Measurements from ENCODE around the gene RBP3. TPM values are rescaled to one million over a fixed set of nuclear protein-coding genes. Genes with fewer than 3 reads are reported as not detected.

RBP3 gene
- not detected in 2 replicates for total RNA-seq (2014; rRNA removed; shearing (Covaris generic); ENCODE audit: low replicate concordance)

DNA sequence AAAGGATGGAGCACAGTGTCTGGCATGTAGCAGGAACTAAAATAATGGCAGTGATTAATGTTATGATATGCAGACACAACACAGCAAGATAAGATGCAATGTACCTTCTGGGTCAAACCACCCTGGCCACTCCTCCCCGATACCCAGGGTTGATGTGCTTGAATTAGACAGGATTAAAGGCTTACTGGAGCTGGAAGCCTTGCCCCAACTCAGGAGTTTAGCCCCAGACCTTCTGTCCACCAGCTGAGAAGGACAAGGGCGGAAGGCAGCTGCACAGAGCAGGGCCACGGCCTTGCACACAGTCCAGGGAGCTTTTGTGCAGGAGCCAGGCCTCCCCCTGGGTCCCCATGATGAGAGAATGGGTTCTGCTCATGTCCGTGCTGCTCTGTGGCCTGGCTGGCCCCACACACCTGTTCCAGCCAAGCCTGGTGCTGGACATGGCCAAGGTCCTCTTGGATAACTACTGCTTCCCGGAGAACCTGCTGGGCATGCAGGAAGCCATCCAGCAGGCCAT is at the start of gene RBP3:
RBP3 (plus strand) TSS at position 226 of the 514 bp plus-strand sequence; CDS start at position 348, 122 bp downstream.
- DNase-seq = no peak
- Histone ChIP-seq H3K27me3 (no peaks in the 10 kb centered on the region), H3K36me3 (no peaks in the 10 kb centered on the region), H3K9me3 (no peaks in the 10 kb centered on the region), H3K4me3 (no peak within 1 kb of the TSS)

- DNase-seq = no peak
- H3K27me3 ChIP-seq = 0 out of 2 replicates have a peak, but pooled peaks cover 3% of the 10 kb centered on the region
- H3K4me3 ChIP-seq = no peak overlapping the region
These were observed 49.4 kb upstream of the RBP3 start for GRCh38 chr10:47298715-47299114.

DNA sequence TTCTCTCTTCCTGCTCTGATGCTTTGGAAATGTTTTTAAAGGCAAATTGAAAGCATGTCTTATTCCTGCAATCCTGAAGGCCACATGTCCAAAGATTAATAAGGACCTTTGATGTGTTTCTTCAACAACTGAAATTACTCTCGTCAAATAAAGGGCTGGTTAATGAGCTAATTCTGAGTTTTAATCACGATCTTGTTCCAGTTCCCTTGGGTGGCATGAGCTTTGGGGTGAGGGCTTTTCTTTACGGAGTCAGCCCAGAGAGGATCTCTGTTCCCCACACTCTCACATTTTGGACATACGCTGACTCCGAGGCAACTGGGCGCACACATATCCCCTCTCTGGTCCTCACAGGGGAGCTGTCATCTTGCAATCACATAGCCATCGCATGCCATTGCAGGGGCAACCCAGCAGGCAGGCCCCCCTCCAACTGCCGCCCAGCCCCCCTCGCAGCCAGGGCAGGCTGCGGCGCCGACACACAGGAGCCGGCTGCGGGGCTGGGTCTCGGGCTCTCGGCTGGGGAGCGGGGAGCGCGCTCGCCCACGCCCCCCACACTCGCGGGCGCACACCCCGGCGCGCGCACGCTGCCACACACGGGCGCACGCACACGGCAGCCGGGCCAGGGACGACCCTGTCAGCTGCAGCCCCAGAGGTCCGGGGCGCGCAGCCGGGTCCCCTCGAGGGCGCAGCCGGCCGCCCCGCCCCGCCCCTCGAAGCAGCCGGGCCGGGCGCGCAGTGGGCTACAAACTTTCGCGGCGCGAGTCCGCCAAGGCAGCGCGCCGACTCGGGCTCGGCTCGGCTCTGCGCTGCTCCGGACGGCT is 48.3 kb upstream of the RBP3 start, which contains the start of gene GDF10:
GDF10 (plus strand) TSS at position 587 of the 818 bp plus-strand sequence. CDS start 455 bp downstream, outside the sequence.
- H3K4me3 ChIP-seq = peak within 1 kb of the TSS; percentile 33
- no peak for DNase-seq
- H3K36me3 ChIP-seq = no peaks in the 10 kb centered on the region
- H3K9me3 ChIP-seq = no peaks in the 10 kb centered on the region
- 0 out of 2 replicates have a peak, but pooled peaks cover 3% of the 10 kb centered on the region for H3K27me3 ChIP-seq

More at GRCh38 chr10:47298715-47299114, 49.4 kb upstream of the RBP3 start:
- Histone ChIP-seq H3K36me3 (no peaks in the 10 kb centered on the region), H3K9me3 (no peaks in the 10 kb centered on the region)

DNA sequence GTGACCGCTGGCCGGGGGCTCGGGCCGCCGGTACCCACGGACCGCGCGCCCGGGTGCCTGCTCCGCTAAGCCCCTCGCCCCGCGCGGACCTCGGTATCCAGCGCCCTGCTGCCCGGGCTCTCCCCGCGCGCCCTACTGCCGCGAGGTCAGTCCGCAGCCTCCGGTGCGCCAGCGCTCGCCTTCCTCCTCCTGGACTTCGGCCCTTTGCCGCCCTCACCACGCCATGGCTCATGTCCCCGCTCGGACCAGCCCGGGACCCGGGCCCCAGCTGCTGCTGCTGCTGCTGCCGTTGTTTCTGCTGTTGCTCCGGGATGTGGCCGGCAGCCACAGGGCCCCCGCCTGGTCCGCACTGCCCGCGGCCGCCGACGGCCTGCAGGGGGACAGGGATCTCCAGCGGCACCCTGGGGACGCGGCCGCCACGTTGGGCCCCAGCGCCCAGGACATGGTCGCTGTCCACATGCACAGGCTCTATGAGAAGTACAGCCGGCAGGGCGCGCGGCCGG is 47.7 kb upstream of the RBP3 start:
- DNase-seq = peak; percentile 16
- Histone ChIP-seq H3K36me3 (no peaks in the 10 kb centered on the region), H3K9me3 (no peaks in the 10 kb centered on the region), H3K27me3 (0 out of 2 replicates have a peak, but pooled peaks cover 3% of the 10 kb centered on the region), H3K4me3 (peak overlapping the region; percentile 33)

GRCh38 chr10:47301833-47302232 is 46.3 kb upstream of the RBP3 start:
- DNase-seq = no peak
- no peaks in the 10 kb centered on the region for H3K9me3 ChIP-seq
- no peak overlapping the region for H3K4me3 ChIP-seq
- no peaks in the 10 kb centered on the region for H3K36me3 ChIP-seq
- 0 out of 2 replicates have a peak, but pooled peaks cover 3% of the 10 kb centered on the region for H3K27me3 ChIP-seq

DNA sequence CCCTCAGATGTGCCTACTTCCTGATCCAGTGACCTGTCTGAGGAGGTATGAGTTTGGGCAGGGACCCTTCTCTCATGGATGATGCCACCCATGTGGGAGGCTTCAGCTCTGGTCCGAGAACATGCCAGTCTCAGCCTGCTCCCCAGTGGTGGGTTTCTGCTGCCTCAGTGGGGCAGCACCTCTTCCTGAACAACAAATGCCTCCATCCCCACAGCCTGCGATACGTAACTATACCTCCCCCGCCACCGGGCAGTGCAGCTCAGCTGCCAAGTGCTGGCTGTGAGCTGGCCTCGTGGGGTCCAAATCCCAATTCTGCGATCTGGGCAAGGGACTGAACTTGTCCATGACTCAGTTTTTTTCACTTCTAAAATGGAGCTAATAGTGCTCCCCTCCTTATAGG is 45.1 kb upstream of the RBP3 start:
- no peaks in the 10 kb centered on the region for H3K9me3 ChIP-seq
- no peak for DNase-seq
- 0 out of 2 replicates have a peak, but pooled peaks cover 3% of the 10 kb centered on the region for H3K27me3 ChIP-seq
- H3K36me3 ChIP-seq = no peaks in the 10 kb centered on the region
- no peak overlapping the region for H3K4me3 ChIP-seq

DNA sequence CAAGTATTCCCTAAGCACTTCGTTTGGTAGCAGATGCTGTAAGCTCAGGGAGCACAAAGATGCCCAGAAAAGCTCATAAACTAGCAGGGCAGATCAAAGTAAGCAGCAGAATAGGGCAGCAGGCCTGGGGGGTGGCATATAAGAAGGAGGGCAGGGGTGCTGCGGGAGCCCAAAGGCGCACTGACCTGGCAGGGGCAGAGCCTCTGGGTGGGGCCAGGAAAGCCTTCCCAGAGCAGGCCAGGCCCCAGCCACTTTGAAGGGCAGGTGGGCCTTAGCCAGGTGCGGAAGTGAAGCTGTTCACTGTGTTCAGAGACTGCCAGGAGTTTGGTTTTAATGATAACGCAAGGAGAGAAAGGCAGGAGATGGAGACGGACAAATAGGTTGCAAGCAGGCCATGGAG is 44.3 kb upstream of the RBP3 start:
- H3K4me3 ChIP-seq = no peak overlapping the region
- H3K27me3 ChIP-seq = no peaks in the 10 kb centered on the region
- H3K9me3 ChIP-seq = no peaks in the 10 kb centered on the region
- no peaks in the 10 kb centered on the region for H3K36me3 ChIP-seq
- no peak for DNase-seq

DNA sequence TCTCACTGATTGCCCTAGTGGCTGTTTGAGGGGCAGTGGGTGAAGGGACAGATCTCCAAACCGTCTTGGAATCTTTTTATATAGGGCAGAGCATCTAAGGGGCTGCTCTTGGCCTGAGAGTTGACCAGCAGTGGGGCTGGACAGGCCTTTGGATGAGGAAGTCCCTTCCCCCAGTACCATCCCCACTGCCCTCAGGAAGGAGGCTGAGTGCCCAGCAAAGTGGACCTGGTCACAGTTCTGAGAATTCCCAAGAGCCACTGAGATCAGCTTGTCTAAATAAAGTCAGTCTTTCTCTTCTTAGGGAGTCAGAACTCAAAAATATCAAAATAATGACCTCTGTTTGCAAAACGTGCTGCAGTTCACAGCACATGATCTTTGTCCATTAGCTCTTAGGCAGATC is 42.6 kb upstream of the RBP3 start:
- Histone ChIP-seq H3K4me3 (no peak overlapping the region), H3K9me3 (no peaks in the 10 kb centered on the region), H3K27me3 (no peaks in the 10 kb centered on the region), H3K36me3 (no peaks in the 10 kb centered on the region)
- DNase-seq = no peak

GRCh38 chr10:47306387-47307210 is 41.6 kb upstream of the RBP3 start:
- no peak for DNase-seq
- no peak overlapping the region for H3K4me3 ChIP-seq
- no peaks in the 10 kb centered on the region for H3K36me3 ChIP-seq
- H3K9me3 ChIP-seq = no peaks in the 10 kb centered on the region
- H3K27me3 ChIP-seq = no peaks in the 10 kb centered on the region

GRCh38 chr10:47307381-47307780 is 40.8 kb upstream of the RBP3 start:
- Histone ChIP-seq H3K27me3 (no peaks in the 10 kb centered on the region), H3K4me3 (no peak overlapping the region), H3K36me3 (no peaks in the 10 kb centered on the region), H3K9me3 (no peaks in the 10 kb centered on the region)
- no peak for DNase-seq

DNA sequence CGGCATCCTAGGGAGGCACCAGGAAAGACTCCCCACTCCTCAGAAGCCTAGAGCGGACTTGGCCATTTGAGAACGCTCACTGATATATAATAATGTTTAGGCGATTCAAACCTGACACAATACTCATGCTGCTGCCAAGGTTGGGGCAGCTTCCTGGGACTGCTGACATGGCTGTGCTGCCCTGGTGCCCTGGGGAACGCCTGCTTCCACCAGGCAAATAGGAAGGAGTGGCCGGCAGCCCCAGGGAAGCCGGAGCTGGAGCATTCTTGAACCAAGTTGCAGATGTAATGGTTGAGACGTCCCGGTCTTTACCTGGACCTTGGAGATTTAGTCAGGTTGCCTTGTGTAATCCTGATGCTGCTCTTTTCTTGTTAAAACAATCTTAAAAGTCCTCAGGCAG is 39.4 kb upstream of the RBP3 start:
- no peaks in the 10 kb centered on the region for H3K27me3 ChIP-seq
- no peak for DNase-seq
- H3K36me3 ChIP-seq = no peaks in the 10 kb centered on the region
- H3K4me3 ChIP-seq = no peak overlapping the region
- H3K9me3 ChIP-seq = no peaks in the 10 kb centered on the region

GRCh38 chr10:47309408-47310089 is 38.6 kb upstream of the RBP3 start:
- no peak overlapping the region for H3K4me3 ChIP-seq
- H3K36me3 ChIP-seq = no peaks in the 10 kb centered on the region

DNA sequence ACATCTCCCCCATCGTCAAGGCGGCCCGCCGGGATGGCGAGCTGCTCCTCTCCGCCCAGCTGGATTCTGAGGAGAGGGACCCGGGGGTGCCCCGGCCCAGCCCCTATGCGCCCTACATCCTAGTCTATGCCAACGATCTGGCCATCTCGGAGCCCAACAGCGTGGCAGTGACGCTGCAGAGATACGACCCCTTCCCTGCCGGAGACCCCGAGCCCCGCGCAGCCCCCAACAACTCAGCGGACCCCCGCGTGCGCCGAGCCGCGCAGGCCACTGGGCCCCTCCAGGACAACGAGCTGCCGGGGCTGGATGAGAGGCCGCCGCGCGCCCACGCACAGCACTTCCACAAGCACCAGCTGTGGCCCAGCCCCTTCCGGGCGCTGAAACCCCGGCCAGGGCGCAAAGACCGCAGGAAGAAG is 38.1 kb upstream of the RBP3 start:
- no peak overlapping the region for H3K4me3 ChIP-seq
- H3K9me3 ChIP-seq = no peaks in the 10 kb centered on the region
- no peak for DNase-seq
- no peaks in the 10 kb centered on the region for H3K36me3 ChIP-seq
- H3K27me3 ChIP-seq = no peaks in the 10 kb centered on the region

More at GRCh38 chr10:47309408-47310089, 38.6 kb upstream of the RBP3 start:
- Histone ChIP-seq H3K9me3 (no peaks in the 10 kb centered on the region), H3K27me3 (no peaks in the 10 kb centered on the region)
- DNase-seq = no peak

GRCh38 chr10:47311193-47311931 is 36.8 kb upstream of the RBP3 start:
- no peak overlapping the region for H3K4me3 ChIP-seq
- DNase-seq = no peak
- no peaks in the 10 kb centered on the region for H3K9me3 ChIP-seq
- H3K36me3 ChIP-seq = no peaks in the 10 kb centered on the region
- no peaks in the 10 kb centered on the region for H3K27me3 ChIP-seq

DNA sequence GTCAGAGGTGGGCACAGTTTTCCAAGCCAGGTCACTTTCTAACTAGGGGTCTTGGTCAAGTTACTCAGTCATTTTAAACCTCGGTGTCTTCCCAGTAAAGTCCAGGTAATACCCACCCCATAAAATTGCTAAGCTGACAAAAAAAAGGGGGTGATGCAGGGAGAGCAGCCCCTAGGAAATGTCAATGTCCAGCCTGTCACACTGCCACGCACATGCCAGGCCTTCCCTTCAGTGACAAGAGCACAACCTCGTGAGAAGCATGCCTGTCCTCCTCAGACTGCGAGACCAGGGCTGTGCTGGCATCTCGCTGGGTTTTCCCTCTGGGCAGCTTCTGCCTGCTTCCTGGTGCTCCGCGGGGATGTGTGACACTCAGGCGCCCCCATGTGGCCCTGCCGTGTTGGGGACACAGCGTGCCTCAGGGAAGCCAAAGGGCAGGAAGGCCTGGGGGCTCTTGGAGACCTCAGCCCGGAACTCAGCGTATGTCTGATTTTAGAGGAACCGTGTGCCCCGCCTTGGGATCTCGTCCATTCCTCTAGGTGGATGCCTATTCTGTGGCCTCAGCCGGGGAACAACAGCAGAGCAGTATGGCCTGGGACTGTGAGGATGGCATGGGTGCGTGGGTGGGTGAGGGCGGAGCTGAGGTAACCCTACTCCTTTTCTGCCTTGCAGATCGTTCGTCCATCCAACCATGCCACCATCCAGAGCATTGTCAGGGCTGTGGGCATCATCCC is 36.1 kb upstream of the RBP3 start:
- Histone ChIP-seq H3K9me3 (no peaks in the 10 kb centered on the region), H3K36me3 (no peaks in the 10 kb centered on the region), H3K4me3 (no peak overlapping the region), H3K27me3 (no peaks in the 10 kb centered on the region)
- peak; percentile 73 for DNase-seq
